Hypothalamus (tissue), 51 donors: ENCODE results near the gene PPFIA4.

Source experiments
- DNase-seq, 51 donors: peaks; one replicate each; lab custom pipeline; 2025; lab: John Stamatoyannopoulos, UW

The PPFIA4 gene

GRCh38 chr1:203039609-203040512 lies 13.6 kb downstream of the PPFIA4 start:
- no peak for DNase-seq

- DNase-seq: no peak
Measured at GRCh38 chr1:203040513-203041275, 14.4 kb downstream of the PPFIA4 start.

- peak in 1 of 51 donors; percentile 23 for DNase-seq
Measured at GRCh38 chr1:203041351-203041932, 15.2 kb downstream of the PPFIA4 start.

GRCh38 chr1:203043830-203044545 lies 17.7 kb downstream of the PPFIA4 start:
- DNase-seq: no peak

- no peak for DNase-seq
Measured at GRCh38 chr1:203044546-203045250, 18.4 kb downstream of the PPFIA4 start.

GRCh38 chr1:203045336-203045735 lies 19.0 kb downstream of the PPFIA4 start:
- no peak for DNase-seq

- DNase-seq: peak in 3 of 51 donors; percentile 20 to 53 (median 35)
Measured at GRCh38 chr1:203045821-203046594, 19.7 kb downstream of the PPFIA4 start.

GRCh38 chr1:203046984-203047630 lies 20.8 kb downstream of the PPFIA4 start:
- DNase-seq: no peak

GRCh38 chr1:203048086-203048485 lies 21.8 kb downstream of the PPFIA4 start:
- no peak for DNase-seq

- no peak for DNase-seq
Measured at GRCh38 chr1:203048555-203049051, 22.3 kb downstream of the PPFIA4 start.

GRCh38 chr1:203049077-203049476 lies 22.8 kb downstream of the PPFIA4 start:
- DNase-seq: no peak

GRCh38 chr1:203049576-203050180 lies 23.4 kb downstream of the PPFIA4 start:
- DNase-seq: no peak

- DNase-seq: no peak
Measured at GRCh38 chr1:203050826-203051225, 24.5 kb downstream of the PPFIA4 start.

- DNase-seq: no peak
Measured at GRCh38 chr1:203051841-203052324, 25.6 kb downstream of the PPFIA4 start.

- no peak for DNase-seq
Measured at GRCh38 chr1:203052601-203053000, 26.3 kb downstream of the PPFIA4 start.

GRCh38 chr1:203054184-203054583 lies 27.9 kb downstream of the PPFIA4 start:
- DNase-seq: no peak

GRCh38 chr1:203054642-203055041 lies 28.4 kb downstream of the PPFIA4 start:
- DNase-seq: no peak
